Colonic mucosa (tissue), 4 donors: ENCODE data around the gene UCHL5. TPM values are rescaled to one million over a fixed set of nuclear protein-coding genes. Genes with fewer than 3 reads are reported as not detected.

Experiments used
- DNase-seq: peaks from one replicate; pipeline ENCODE4 v3.0.0-alpha.2; 2020
- H3K27ac ChIP-seq: fragments of 200-600 bp; one replicate; pipeline ENCODE4 v1.8.0; 2021
- H3K27me3 ChIP-seq: fragments of 200-600 bp; one replicate; pipeline ENCODE4 v1.8.0; 2021
- H3K36me3 ChIP-seq: fragments of 200-600 bp; one replicate; pipeline ENCODE4 v1.8.0; 2021
- H3K4me1 ChIP-seq: fragments of 200-600 bp; one replicate; pipeline ENCODE4 v1.8.0; 2021; ENCODE audit warnings: mild to moderate bottlenecking
- H3K4me3 ChIP-seq: fragments of 200-600 bp; one replicate; pipeline ENCODE4 v1.8.0; 2021
- H3K9ac ChIP-seq, 2 donors: one replicate each; pipeline ENCODE4 v1.7.0; 2013; ENCODE audit warnings: control low read depth in 2 of 2, low read depth in 2 of 2, low read length in 2 of 2
- H3K9me3 ChIP-seq: fragments of 200-600 bp; one replicate; pipeline ENCODE4 v1.8.0; 2021
- CTCF ChIP-seq: fragments of 200-600 bp; IDR thresholded peaks from one replicate; pipeline ENCODE4 v1.8.0; 2022; ENCODE audit warnings: antibody characterized with exemption, mild to moderate bottlenecking
- intact Hi-C: fragments of 100-400 bp; cut with DNase I; formaldehyde crosslinking; loops from one replicate; pipeline ENCODE4 v1.14.1; 2022
- total RNA-seq, 2 donors: library from RNA; stranded (reverse); fragmentation: NEBNext Ultra II Directional in 1 of 2; extraction: Animal tissue kit (Norgen Biotek cat#: 25700) in 1 of 2; gene quantifications; one replicate each; pipeline ENCODE4 v1.2.1, GENCODE V29; 2021
- donor health status: healthy.
- donor health status: DM: no; HTN: no; CAD: no.
- donor health status: DM: no; HTN: no; CAD: no.

The UCHL5 gene
- total RNA-seq, 2 donors from 2014 or later: 33.9 to 46.5 TPM

GRCh38 chr1:193086342-193086741 lies 27.2 kb upstream of the UCHL5 start:
- Histone ChIP-seq H3K4me3 (no peak overlapping the region), H3K9me3 (no peaks in the 10 kb centered on the region), H3K36me3 (no peaks in the 10 kb centered on the region), H3K4me1 (no peaks in the 10 kb centered on the region), H3K9ac (no peak overlapping the region), H3K27me3 (no peaks in the 10 kb centered on the region), H3K27ac (no peak overlapping the region)
- intact Hi-C loops: no loop called here
- no peak for DNase-seq
- TF ChIP-seq CTCF: no peak

GRCh38 chr1:193085263-193085662 lies 26.1 kb upstream of the UCHL5 start:
- no peak for TF ChIP-seq CTCF
- Histone ChIP-seq H3K27me3 (no peaks in the 10 kb centered on the region), H3K27ac (no peak overlapping the region), H3K9me3 (no peaks in the 10 kb centered on the region), H3K4me3 (no peak overlapping the region), H3K36me3 (no peaks in the 10 kb centered on the region), H3K4me1 (no peaks in the 10 kb centered on the region), H3K9ac (no peak overlapping the region)
- intact Hi-C loops: no loop called here
- DNase-seq: no peak

GRCh38 chr1:193083365-193084088 lies 24.4 kb upstream of the UCHL5 start:
- no peak overlapping the region for H3K4me3 ChIP-seq
- intact Hi-C loops: no loop called here
- H3K9me3 ChIP-seq: no peaks in the 10 kb centered on the region
- no peak for TF ChIP-seq CTCF
- no peak overlapping the region for H3K27ac ChIP-seq
- H3K36me3 ChIP-seq: no peaks in the 10 kb centered on the region
- no peak overlapping the region for H3K9ac ChIP-seq
- H3K27me3 ChIP-seq: no peaks in the 10 kb centered on the region
- no peak for DNase-seq
- H3K4me1 ChIP-seq: no peaks in the 10 kb centered on the region

GRCh38 chr1:193079187-193079586 lies 20.0 kb upstream of the UCHL5 start:
- TF ChIP-seq CTCF: no peak
- H3K4me1 ChIP-seq: no peaks in the 10 kb centered on the region
- no peak overlapping the region for H3K4me3 ChIP-seq
- H3K27ac ChIP-seq: no peak overlapping the region
- no peaks in the 10 kb centered on the region for H3K9me3 ChIP-seq
- no peaks in the 10 kb centered on the region for H3K27me3 ChIP-seq
- intact Hi-C loops: no loop called here
- H3K9ac ChIP-seq: no peak overlapping the region
- no peaks in the 10 kb centered on the region for H3K36me3 ChIP-seq
- no peak for DNase-seq

GRCh38 chr1:193077991-193078390 lies 18.8 kb upstream of the UCHL5 start:
- intact Hi-C loops: no loop called here
- H3K36me3 ChIP-seq: no peaks in the 10 kb centered on the region
- DNase-seq: no peak

More at GRCh38 chr1:193077991-193078390, 18.8 kb upstream of the UCHL5 start:
- H3K27ac ChIP-seq: no peak overlapping the region
- H3K4me1 ChIP-seq: no peaks in the 10 kb centered on the region
- no peak overlapping the region for H3K4me3 ChIP-seq
- H3K27me3 ChIP-seq: no peaks in the 10 kb centered on the region
- no peak for TF ChIP-seq CTCF
- no peaks in the 10 kb centered on the region for H3K9me3 ChIP-seq
- no peak overlapping the region for H3K9ac ChIP-seq
